Stimulated activated CD4-positive, alpha-beta T cell treated with anti-CD3 and anti-CD28 coated beads, Interleukin-1b, Interleukin-23, amount 100 ng/mL, for 48 hours (primary cell): ENCODE results near the gene TMEM106C.

Experiments used
- DNase-seq: peaks from one replicate; pipeline ENCODE4 v3.0.0-alpha.2; 2020

TMEM106C gene, protein sequence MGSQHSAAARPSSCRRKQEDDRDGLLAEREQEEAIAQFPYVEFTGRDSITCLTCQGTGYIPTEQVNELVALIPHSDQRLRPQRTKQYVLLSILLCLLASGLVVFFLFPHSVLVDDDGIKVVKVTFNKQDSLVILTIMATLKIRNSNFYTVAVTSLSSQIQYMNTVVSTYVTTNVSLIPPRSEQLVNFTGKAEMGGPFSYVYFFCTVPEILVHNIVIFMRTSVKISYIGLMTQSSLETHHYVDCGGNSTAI

GRCh38 chr12:47963340-47964040 is at the start of gene TMEM106C:
TSS of gene TMEM106C (plus strand) at chr12:47963596. CDS start at chr12:47964237, 641 bp downstream.
- DNase-seq = peak; percentile 90

GRCh38 chr12:47920913-47921312 is 42.5 kb upstream of the TMEM106C start:
- no peak for DNase-seq

DNA sequence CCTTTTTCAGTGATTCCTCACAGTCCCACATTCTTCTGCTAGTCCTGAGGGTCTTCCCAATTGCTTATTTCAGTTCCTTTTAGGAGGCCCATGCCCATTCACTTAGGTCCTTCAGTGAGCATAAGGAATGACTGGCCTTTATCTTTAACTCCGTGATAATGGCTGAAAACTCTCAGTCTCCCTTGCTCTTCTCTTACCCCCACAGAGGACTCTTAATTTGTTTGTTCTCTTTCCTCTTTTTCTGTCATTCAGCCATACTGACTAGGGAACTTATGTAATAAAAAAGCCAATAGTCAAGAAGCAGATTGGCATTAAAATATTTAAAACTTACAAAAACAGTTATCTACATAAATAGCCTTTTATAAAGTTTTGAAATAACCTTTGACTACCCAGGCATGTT is 41.5 kb upstream of the TMEM106C start:
- no peak for DNase-seq

GRCh38 chr12:47927346-47927745 is 36.0 kb upstream of the TMEM106C start:
- no peak for DNase-seq

DNA sequence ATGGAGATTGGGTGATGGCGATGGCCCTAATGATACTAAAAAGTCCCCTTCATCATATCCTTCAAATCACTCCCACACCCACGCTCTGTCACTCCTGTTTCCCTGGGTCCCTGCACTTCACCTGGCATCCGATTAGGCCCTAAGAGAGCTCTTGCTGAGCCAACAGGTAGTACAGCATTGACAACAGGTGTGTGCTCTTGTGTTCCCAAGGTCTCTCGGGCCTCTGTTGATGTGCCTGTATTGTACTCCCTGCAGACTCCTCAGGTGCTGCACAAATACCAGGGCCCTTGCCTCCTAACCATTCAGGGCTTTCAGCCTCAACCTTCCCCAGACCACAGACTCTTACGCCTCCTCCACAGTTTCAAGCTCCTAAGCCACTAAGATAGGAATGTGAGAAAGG is 32.8 kb upstream of the TMEM106C start:
- DNase-seq = no peak

DNA sequence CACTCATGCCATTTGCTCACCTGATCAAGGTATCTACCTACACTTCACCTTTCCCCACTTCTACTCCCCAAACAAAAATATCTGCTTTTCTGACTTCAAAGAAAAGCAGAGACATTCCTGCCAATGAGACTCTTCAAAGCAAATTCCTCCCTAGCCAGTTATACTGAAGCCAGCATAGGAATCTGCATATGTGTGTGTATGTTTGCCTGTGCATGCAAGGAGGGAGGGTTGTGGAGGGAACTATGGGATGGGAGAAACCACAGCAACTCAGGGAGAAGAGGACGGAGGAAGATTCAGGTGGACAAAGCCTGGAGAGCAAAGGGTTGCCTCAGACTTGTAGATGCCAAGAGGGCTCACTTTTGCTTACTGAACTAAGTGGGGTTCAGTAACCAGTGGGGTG is 32.2 kb upstream of the TMEM106C start:
- no peak for DNase-seq

DNA sequence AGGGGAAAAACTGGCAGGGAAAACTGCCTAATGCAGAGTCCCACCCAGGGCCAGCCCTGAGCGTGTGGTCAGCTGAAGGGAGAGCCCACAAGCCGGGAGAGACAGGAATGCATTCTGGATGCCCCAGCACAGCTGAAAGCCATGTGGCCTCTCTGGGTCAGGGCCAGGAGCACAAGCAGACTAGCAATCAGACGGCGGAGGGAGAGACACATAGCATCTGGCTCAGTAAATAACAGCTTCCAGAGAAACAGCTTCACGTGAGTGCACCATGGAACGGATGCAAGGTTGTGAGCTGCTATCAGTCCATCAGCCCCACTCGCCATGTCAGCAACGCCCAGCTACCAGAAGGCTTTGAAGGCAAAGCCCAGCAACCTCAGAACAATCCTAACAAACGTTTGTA is 28.2 kb upstream of the TMEM106C start:
- DNase-seq = no peak

DNA sequence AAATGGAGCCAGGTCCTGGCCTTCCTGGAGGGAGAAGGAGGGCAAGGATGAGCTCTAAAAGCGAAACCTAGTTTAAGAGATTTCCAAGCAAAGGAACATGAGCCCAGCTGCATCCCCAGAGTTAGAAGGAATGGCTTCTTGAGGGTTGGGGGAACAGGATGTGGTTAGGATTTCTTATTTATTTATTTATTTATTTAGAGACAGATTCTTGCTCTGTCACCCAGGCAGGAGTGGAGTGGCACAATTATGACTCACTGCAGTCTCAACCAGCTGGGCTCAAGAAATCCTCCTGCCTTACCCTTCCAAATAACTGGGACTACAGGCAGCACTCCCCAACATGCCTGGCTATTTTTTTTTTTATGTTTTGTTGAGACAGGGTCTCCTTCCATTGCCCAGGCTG is 25.3 kb upstream of the TMEM106C start:
- no peak for DNase-seq

DNA sequence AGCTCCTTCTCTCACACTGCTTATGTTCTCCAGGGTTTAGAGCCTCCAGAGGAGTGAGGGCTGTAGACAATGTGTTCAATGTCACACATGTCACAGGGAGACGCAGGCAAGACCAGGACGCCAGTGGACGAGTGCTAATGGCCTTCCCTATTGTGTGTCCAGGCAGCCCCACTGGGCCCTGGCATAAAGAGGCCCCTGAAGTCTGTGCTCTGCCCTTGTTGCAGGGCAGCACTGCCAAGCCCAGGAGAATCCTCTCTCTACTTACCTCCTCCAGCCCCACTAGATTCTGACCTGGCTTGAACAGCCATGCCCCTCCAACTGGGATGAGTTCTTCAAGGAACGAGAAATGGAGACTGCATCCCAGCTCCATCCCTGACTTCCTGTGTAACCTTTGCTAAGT is 24.8 kb upstream of the TMEM106C start:
- no peak for DNase-seq

DNA sequence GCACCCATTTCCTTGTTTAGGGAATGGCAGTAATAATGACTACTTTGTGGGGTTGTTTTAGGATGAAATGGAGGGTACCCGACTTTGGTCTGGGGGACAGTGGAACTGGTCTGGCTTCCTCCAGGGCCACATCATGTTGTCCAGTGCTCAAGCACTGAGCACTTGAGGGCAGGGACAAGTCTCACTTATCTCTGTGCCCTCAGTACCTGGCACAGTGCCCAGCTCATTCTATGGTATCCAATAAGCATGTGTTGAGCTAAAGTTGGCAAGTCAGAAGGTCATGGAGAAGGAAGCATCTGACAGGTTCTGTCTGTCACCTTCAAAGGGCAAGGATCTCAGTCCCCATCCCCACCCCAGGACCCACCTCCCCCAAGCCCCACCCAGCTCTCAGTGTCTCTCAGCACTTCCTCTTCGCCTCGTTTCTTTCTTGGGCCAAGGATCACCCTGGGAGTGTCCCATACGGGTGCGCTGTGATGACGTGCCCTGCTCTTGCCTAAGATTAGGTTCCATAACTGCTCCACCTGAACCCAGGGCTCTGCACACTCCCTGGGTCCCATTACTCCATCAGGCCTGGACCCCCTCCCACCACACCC is 24.3 kb upstream of the TMEM106C start:
- DNase-seq = no peak

DNA sequence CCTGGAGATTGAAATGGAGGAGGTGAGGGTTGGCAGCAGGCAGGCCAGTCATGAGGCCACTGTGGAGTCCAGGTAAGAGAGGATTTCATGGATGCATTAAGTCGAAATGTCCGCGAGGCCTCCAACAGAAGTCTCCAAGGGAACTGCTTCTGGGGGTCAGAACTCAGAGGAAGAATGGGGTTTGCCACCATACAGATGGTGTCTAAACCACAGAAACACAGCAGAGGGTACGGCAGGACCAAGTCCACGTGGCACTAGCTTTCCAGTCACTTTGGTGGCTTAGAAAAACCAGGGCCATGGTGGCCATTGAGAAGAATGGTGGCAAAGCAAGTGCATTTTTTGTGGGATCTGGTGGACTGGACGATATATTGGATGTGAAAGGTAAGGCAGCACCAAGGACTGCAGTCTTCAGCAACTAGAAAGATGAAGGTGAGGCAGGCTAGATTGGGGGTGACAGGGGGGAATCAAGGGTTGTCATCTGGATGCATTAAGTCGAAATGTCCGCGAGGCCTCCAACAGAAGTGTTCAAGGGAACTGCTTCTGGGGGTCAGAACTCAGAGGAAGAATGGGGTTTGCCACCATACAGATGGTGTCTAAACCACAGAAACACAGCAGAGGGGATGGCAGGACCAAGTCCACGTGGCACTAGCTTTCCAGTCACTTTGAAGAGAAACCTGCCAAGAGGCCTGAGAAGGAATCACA is 22.5 kb upstream of the TMEM106C start:
- DNase-seq = no peak

DNA sequence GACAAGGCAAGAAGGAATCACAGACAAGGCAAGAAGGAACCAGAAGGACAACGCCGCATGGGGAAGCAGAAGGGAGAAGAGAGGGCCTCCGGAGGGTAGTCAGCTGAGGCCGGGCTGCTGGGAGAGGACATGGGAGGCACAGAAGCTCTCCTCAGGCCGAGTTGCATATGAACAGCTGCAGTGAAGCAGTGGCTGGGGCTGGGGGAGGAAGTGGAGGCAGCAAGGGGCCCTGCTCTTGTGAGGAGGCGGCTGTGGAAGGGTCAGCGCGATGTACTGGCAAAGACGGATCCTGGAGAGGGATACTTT is 22.0 kb upstream of the TMEM106C start:
- no peak for DNase-seq

DNA sequence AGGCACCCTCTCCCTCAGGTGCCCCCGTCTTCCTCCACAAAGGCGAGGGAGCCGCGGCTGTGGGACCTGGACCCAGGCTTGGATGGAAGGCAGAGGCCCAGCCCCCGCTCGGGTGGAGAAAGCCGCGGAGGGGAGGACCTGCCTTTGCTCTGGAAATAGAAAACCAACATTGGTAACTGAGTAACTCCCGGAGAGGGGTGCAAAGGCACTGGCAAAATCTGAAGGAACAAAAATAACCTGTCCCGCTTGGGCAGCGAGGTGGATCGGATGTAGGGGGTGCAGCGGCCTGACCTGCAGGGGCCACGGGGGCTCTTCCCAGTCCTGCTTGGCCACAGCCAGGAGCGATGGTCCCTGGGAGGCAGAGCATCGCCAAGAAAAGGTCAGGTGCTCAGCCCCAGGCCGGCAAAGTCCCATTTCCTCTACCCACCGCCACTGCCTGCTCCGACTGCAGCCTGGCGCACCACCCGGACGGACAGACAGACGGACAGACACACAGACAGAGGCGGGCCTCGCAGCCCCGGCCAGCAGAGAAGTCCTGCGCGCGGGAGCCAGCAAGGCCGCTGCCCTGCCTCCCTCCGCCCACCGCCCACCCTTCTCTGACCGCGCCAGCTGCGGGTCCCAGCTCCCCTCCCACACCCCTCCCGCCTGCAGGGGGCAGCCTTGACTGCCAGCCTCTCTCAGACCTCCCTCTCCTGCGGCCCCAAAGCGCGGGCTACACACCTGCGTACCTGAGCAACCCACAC is 21.4 kb upstream of the TMEM106C start:
- DNase-seq = peak; percentile 37

DNA sequence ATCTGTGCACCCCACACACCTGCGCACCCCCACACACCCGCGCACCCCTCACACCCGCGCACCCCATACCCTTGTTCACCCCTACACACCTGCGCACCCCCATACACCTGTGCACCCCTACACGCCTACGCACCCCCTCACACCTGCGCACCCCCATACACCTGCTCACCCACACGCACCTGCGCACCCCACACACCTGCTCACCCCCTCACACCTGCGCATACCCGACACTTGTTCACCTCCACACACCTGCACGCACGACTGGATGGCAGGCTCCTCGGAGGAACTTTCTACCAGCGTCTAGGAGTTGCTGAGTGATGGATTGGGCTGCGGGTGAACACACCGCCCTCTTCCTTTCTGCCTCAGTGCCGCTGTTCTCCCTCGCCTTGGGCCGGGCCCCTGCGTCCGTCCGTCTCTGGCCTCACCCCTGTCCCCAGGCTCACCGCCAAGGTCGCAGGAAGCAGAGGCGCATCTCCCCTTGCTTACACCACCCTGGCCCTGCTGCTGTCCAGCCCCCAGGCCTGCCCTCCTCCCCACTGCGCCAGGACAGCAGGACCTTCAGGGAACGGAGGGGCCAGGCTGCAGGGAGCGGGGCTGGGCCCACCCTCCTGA is 20.7 kb upstream of the TMEM106C start:
- no peak for DNase-seq

- no peak for DNase-seq
Measured at GRCh38 chr12:47943623-47944340, 19.6 kb upstream of the TMEM106C start.

- no peak for DNase-seq
Measured at GRCh38 chr12:47944685-47945340, 18.6 kb upstream of the TMEM106C start.

DNA sequence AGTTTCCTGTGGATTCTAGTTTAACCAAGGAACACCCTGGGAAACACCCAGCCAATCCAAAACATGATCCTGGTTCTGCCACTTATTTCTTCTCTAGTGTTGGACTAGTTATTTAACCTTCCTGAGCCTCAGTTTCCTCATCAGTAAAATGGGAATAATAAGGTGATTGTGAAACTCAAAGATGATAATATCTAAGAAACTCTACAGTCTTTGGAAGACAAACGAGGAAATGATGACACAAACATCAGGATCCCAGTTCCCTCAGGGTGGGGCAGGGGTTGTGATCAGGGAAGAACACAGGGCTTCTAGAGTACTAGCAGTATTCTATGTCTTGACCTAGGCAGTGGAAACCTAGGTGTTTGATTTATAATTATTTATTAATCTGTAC is 18.1 kb upstream of the TMEM106C start:
- no peak for DNase-seq

- DNase-seq = no peak
Measured at GRCh38 chr12:47946413-47947323, 16.7 kb upstream of the TMEM106C start.

GRCh38 chr12:47947341-47947740 is 16.1 kb upstream of the TMEM106C start:
- no peak for DNase-seq
